Gastroesophageal sphincter (tissue), 3 donors: ENCODE results near the gene DACH1.

Experiments used
- EP300 ChIP-seq: sonication (generic); formaldehyde crosslinking; IDR thresholded peaks from one replicate; pipeline ENCODE4 v1.6.1; 2017; ENCODE audit warnings: antibody characterized with exemption, mild to moderate bottlenecking
- POLR2A ChIP-seq, 2 donors: fragments of 450-650 bp; IDR thresholded peaks; one replicate each; pipeline ENCODE4 v1.6.1; 2017; ENCODE audit warnings: antibody characterized with exemption in 2 of 2, mild to moderate bottlenecking in 2 of 2, moderate library complexity in 1 of 2
- POLR2AphosphoS5 ChIP-seq: sonication (generic); formaldehyde crosslinking; IDR thresholded peaks from one replicate; pipeline ENCODE4 v1.6.1; 2017; ENCODE audit warnings: antibody characterized with exemption
- TF ChIP-seq, protein P1 (sequence below), 4 experiments: fragments of 200-600 bp in 2 of 4; fragments of 450-650 bp in 2 of 4; sonication (generic) in 1 of 4; IDR thresholded peaks; one replicate each; pipeline ENCODE4 v1.5.1; 2017 to 2019; ENCODE audit warnings: antibody characterized with exemption in 4 of 4, mild to moderate bottlenecking in 2 of 4, moderate library complexity in 2 of 4

DNA sequence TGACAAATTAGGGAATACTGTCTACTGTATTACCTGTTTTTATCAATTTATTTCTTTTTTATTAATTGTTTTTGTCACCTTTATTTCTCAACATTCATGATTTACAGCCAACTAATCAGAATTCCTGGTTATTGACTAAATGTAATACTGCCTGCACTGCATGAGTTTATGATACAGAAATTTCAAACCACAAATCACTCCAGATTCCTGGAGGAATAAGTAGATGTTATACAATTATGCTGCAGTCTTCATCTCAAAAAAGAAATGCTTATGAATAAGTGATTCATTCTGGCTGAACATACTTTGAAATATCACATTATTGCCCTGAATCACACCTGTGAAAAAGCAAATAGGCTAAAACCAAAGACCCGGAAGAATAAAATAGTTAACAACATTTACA lies 249.7 kb downstream of the DACH1 start:
- TF ChIP-seq, protein P1, sequence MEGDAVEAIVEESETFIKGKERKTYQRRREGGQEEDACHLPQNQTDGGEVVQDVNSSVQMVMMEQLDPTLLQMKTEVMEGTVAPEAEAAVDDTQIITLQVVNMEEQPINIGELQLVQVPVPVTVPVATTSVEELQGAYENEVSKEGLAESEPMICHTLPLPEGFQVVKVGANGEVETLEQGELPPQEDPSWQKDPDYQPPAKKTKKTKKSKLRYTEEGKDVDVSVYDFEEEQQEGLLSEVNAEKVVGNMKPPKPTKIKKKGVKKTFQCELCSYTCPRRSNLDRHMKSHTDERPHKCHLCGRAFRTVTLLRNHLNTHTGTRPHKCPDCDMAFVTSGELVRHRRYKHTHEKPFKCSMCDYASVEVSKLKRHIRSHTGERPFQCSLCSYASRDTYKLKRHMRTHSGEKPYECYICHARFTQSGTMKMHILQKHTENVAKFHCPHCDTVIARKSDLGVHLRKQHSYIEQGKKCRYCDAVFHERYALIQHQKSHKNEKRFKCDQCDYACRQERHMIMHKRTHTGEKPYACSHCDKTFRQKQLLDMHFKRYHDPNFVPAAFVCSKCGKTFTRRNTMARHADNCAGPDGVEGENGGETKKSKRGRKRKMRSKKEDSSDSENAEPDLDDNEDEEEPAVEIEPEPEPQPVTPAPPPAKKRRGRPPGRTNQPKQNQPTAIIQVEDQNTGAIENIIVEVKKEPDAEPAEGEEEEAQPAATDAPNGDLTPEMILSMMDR (IDR thresholded peaks at IDR 0.05): no peak
- TF ChIP-seq POLR2AphosphoS5 (no peak), POLR2A (IDR thresholded peaks at IDR 0.05) (no peak), EP300 (no peak)
